ENCODE results near the gene LCNL1.

DNA sequence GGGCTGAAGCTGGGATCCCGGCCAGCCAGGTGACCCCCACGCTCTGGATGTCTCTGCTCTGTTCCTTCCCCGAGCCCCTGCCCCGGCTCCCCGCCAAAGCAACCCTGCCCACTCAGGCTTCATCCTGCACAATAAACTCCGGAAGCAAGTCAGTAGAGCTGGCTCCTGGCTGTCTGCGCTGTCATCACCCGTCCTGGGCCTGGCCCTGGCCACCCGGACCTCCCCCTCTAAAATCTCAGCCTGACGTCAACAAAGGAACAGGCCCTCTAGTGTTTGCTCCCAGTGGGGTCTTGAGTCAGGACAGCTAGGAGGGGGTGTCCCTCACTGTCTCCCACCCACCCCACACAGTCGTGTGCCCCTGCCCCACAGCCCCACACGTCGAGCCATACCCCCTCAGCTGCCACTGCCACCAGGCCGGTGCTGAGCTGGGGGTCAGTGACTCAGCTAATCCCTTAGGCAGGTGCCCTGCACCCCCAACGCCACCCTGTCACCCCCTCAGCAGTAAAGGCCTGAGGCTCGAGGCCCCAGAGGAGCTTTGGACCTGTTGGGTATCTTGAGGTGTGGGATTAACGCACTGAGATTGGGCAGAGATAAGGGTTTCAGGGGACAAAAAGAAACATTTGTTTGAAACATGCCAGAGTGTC lies 1.1 kb upstream of the LCNL1 start:
- TF ChIP-seq CHD1 (IDR thresholded peaks at IDR 0.05; ENCODE audit: low read depth, low read length) = no peak
- no peak for TF ChIP-seq NRF1 (conservative IDR thresholded peaks at IDR 0.05; ENCODE audit: low read depth, low read length)
- no peak for TF ChIP-seq CTCF (IDR thresholded peaks at IDR 0.05 in 2 of 3, conservative IDR thresholded peaks at IDR 0.05 in 1 of 3; ENCODE audit: control insufficient read depth in 2 of 3, extremely low read depth in 1 of 3, insufficient read depth in 1 of 3, low read depth in 3 of 3, low read length in 3 of 3)
- no peak for TF ChIP-seq IKZF1 (conservative IDR thresholded peaks at IDR 0.05)
- TF ChIP-seq RFX5 (IDR thresholded peaks at IDR 0.05; ENCODE audit: low read depth, low read length) = no peak
- TF ChIP-seq TAF1 (IDR thresholded peaks at IDR 0.05; ENCODE audit: borderline replicate concordance, low read depth, low read length) = no peak
- no peak for TF ChIP-seq MAX (IDR thresholded peaks at IDR 0.05; ENCODE audit: low read depth, low read length)
- TF ChIP-seq RAD21 (IDR thresholded peaks at IDR 0.05; ENCODE audit: insufficient read depth, low read depth, low read length) = no peak
- no peak for TF ChIP-seq SMAD5 (IDR thresholded peaks at IDR 0.05; ENCODE audit: low read depth)
- no peak for TF ChIP-seq POLR2AphosphoS2 (IDR thresholded peaks at IDR 0.05; ENCODE audit: low read depth, low read length)
- no peak for TF ChIP-seq ZNF274 (IDR thresholded peaks at IDR 0.05; ENCODE audit: insufficient read depth, insufficient read length)
- TF ChIP-seq BHLHE40 (IDR thresholded peaks at IDR 0.05; ENCODE audit: borderline replicate concordance in 1 of 2, low read depth in 2 of 2, low read length in 1 of 2) = no peak
- no peak for TF ChIP-seq JUND (IDR thresholded peaks at IDR 0.05; ENCODE audit: low read depth, low read length)
